HG03571 (cell line): Measurements from ENCODE around the gene DHRS12.

Experiments
- ATAC-seq: cut with Tn5 transposase; IDR thresholded peaks from one replicate; pipeline ENCODE4 v1.9.1; 2021; ENCODE audit not compliant: unreplicated experiment

The DHRS12 gene

DNA sequence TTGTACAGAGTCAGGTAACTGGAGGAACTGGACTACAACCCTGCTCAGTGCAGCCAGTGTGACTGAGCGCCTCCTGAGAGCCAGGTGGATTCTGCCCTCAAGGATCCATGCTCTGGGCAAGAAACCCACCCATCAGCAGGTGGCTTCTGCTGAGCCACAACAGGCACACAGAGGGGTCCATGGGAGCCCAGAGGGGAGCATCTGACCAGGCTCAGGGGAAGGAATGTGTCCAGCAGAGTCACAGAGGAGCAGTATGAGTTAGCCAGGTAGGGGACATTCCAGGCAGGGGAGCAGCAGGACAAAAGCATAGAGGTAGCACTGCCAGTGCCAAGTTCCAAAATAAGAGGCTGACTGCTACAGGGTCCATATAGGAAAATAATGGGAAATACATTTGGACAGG, 19.9 kb downstream of the DHRS12 start:
- ATAC-seq: no peak

DNA sequence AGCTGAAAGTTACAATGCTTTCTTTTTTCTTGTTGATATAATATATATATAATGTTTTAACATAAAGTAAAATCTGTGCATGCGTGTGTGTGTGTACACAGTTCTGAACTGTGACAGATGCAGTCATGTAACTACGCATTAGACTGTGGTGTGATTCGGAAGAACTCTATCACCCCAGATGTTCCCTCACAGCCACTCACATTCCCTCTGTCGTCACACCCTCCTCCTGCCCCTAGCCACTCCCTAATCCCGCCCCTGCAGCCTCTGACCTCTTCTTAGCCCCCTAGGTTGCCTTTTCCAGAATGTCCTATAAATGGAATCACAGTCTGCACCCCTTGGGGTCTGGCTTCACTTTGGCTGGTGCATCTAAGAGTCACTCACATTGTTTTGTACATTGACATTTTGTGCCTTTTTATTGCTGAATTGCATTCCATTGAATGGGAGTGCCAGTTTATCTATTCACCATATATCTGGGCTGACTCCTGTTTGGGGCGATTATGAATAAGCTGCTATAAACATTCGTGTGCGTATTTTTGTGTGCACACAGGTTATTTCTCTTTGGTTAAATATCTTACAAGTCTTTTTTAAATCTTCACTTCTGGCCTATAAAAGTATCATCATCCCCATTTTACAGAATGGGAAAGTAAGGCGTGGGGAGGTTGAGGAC, 20.4 kb downstream of the DHRS12 start:
- no peak for ATAC-seq

DNA sequence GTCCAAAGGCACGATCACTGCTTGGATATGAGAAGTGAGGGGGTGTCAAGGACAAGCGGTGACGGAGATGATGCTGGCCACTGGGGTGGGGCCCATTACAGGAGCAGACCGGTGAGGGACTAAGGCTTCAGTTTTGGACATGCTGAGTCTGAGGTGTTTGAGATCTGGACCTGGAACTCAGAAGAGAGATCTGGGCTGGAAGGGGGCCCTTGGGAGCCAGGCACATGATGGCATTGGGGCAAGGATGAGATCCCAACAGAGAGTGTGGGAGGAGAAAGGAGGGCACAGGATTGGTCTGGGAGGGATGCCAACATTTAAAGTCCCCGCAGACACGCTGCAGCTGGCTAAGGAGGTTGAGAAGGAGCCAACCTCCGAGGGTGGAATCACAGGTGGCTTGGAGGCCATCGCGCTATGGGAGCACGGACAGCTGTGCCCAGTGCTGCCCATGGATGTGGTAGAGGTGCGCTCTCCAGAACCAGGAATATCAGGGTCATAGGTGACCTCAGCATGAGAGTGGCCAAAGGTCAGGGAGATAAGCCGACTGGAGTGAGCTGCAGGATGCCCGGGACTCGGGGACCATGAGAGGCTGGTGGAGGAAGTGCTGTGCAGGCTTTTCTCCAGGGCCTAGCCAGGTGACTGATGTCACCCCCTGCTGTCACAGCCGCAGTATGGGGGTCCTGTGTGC, 21.8 kb downstream of the DHRS12 start:
- no peak for ATAC-seq

DNA sequence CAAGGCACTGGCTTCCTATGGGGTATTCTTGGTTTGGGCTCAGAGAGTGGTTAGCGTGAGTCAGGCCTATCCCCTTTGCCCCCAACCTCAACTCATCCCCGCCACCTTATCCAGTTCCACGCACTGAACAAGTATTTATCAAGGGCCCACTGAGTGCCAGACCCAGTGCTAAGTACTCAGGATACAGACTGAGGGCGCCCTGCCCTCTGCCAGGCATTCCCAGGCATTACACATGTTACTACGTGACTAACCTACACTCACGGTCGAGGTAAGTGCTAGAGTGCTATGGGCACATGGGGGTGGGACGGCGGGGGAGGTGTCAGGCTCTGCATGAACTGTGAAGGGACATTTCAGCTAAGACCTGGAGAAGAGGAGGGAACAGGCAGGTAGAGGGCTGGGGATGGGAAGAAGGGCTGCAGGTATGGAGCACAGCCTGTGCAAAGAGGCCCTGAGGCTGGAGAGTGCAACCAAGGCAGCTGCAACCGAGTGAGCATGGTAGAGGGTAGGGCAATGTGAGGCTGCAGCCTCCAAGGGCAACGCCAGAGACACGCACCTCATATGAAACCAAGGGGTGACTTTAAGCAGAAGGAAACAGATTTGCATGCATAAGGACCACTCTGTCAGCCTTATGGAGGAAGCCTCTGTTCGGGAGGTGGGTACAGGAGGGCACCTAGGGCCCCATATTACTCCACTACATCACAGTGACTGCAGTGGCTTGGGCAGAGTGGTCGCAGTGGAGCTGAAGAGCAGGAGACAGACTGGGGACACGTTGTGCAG, 22.5 kb downstream of the DHRS12 start:
- ATAC-seq: no peak

DNA sequence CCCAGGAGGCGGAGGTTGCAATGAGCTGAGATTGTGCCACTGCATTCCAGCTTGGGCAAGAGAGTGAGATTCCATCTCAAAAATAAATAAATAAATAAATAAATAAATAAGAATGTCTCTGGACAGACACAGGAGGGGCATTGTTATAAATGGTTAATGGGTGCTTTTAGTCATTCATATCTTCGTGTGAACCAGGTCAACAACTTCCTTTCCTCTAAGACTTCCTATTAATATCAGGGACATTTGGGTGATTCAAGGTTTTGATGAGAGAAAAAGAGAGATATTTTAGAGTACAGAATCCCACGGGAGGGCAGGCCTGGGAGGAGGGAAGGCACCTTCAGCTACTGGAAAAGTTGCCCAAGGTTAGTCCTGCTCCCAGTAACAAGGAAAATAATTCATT, 23.9 kb downstream of the DHRS12 start:
- no peak for ATAC-seq

DNA sequence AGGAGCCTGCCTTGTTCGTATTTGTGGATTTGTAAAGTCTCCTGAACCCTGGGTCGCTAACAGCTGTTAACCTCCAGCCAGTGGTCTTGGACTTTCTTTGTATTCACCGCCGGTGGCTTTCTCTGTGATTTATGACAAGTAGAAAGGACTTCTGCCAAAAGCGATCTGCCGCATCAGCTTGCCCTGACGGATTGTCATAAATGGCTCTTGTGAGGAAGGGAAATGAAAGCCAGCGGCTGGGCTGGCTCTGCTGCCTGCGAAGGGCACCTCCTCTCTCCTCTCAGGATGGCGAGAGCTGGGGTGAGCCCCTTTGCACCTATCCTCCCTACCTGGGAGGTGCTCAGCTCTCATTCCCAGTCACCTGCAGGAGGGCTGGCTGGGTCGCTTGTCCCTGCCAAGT, 25.6 kb downstream of the DHRS12 start:
- no peak for ATAC-seq

DNA sequence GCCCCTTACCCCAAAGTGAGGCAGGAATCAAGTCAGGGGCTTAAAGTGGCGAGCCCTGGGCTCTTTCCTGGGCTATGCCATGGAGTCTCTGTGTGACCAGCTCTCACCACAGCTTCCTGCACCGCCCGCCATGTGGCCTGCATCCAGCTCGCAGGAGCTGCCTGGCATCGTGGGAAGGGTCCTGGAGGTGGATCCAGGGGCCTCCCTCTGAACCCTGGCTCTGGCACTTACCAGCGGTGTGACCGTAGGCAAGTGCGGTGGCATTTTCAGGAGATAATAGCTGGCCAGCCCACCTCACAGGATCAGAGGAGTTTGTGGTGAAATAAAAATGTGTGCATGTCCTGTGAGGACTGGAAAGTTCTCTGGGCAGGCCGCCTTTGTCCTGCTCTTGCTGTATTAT, 26.0 kb downstream of the DHRS12 start:
- no peak for ATAC-seq

DNA sequence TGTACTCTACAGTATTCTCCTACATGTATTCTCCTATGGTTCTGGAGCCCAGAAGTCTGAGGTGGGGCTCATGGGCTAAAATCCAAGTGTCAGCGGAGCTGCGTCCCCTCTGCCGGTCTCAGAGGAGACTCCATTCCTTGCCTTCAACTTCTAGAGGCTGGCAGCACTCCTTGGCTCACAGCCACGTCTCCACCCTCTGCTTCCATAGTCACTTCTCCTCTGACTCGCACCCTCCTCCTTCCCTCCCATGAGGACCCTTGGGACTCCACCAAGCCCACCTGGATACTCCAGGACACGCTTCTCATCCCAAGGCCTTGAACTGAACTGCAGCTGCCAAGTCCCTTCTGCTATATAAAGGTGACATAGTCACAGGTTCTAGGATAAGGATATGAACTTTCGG, 27.8 kb downstream of the DHRS12 start:
- ATAC-seq: no peak

DNA sequence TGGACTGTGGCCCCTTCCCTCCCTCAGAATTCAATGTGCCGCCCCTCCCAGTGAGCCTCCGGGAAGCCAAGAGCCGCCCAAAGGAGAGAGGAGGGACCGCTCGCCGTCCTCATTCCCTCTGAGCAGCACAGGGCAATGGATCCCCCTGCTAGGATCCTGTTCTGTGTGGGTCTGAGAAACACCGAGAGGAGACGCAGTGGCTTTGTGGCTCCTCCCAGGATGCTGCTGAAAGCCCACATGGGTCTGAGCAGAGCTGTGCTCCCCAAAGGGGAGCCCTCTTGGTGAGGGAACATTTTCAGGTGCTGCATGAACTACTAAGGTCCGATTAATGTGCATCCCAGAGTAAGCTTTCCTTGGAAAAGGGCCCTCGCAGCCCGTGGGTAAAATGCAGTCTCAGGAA, 30.4 kb downstream of the DHRS12 start:
- no peak for ATAC-seq

DNA sequence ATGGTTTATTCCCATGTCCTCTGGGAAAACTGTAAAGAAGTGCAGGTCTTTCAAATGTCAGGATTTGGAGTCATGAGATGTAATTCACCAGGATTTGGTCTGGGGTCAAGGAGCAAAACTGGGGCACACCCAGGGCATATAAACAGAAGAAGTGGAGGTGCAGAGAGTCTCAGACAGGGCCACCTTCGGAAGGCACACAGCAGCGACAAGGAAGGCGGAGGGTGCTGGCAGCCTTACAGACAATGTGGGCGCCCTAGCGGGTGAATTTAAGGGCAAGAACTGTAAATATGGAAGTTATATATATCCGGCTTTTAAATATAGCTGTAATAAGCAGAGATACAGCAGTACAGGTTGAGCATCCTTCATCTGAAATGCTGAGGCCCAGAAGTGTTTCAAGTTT, 31.2 kb downstream of the DHRS12 start:
- no peak for ATAC-seq

DNA sequence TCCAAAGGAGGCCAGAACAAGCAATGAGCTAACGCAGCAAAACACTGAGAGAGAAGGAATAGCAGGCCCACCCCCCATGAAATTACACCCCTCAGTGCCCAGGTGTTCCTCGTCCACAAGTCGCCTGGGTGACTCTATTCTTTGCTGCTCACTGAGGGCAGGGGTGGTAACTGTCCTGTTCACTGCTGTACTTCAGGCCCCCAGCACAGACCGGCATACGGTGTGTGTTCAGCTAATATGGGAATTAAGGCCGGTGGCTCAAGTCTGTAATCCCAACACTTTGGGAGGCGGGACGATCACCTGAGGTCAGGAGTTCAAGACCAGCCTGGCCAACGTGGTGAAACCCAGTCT, 31.9 kb downstream of the DHRS12 start:
- no peak for ATAC-seq

DNA sequence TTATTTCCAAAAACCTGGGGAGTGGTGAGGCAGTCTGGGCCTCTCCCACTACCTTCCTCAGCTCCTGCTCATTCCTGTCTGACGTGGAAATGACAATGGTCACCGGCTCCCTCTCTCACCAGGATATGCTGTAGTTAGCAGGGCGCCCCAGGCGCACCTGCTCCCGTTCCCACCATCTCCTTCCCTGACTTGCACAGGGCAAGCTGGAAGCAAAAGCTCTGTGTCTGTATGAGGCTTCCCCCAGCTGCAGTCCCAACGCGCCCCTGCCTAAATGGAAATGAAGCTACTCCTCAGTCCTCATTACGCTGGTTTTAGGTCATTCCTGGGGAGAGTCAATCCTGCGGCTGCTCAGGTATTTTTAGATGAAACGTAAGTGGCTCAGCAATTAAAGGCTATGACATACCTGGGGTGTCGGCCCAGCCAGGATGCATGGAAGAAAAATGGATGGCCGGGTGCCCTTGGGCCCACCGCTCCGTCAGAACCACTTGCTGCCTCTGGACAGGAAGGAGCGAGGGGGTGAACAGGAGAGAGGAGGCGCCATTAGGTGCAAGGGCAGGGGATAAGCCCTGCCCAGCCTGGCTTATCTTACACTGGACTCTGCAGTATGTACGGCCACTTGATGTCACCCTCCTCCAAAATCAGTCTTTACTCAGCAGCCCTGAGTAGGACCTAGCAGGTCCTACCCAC, 32.4 kb downstream of the DHRS12 start:
- no peak for ATAC-seq

DNA sequence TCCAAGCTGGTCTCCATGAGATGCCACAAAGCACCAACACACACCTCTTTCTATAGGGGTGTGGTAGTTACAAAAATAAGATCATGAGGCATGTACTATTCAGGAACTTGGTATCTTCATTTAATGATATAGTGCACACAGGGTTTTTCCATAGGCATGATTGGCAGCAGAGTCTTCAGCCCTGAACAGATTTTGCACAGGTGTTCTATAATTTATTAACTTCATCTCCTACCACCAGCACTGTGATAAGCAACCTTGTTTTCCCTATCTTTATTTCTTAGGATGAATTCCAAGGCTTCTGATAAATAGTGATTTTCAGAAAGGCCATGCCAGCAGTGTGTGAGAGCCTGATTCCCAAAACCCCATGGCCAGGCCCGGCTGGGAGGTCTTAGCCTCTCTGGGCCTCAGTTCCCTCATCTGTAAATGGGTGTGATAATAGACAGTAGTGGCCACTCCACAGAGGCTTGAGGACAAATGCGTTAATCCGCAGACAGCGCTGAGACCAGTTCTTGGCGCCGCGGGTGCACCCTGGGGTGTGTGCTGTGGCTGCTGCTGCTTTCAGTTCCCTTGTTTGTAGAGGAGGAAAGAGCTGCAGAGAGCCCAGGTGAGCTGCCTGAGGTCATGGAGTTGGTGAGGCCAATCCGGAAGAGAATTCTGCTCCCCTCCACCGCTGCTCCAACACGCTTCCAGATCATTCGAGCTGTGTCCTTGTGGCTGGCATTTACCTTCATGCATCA, 33.1 kb downstream of the DHRS12 start:
- no peak for ATAC-seq

DNA sequence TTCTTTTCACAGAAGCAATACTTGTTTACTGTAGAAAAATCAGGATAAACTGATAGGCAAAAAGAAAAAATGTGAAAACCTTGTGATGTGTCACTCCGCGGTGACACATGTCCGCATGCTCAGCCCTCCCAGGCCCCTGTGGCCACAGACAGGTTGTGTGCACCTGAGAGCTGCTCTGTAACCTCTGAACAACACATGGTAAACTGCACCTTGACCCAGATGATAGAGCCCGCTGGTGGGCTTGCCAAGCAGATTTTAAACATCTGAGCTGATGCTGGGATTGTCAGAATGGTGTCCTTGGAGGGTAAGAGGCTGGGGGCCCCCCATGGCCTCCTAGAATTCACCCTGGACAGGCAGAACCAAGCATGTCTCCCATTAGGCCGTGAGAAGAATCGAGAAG, 33.8 kb downstream of the DHRS12 start:
- no peak for ATAC-seq

DNA sequence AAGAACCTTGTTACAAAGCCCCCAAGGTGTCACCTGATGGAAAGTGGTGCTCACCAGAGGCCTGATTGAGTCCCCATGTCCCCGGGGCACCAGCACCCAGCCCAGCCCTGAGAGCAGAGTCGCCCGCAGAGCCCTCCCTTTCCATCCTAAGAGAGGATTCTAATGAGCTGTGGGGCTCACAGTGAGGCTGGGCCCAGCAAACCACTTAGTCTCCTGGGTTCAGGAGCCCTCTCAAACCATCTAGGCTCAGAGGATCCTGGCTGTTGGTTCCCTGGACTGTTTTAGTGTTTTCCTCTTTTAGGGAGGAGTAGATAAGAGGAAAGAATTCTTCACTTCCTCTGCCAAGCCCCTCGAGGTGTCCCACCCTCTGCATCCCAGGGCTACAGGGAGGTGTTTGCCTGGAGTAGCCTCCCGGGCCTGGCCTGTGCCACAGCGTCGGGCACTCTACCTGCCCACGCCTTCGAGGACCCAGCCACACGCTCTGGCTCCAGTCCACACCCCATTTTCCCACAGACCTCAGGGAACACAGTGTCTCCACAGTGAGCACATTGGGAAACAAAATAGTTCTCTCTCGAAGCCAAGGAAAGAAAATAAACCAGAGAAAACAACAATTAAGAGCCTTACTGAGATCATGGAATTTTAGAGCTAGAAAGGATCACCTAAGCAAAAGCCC, 34.4 kb downstream of the DHRS12 start:
- no peak for ATAC-seq

DNA sequence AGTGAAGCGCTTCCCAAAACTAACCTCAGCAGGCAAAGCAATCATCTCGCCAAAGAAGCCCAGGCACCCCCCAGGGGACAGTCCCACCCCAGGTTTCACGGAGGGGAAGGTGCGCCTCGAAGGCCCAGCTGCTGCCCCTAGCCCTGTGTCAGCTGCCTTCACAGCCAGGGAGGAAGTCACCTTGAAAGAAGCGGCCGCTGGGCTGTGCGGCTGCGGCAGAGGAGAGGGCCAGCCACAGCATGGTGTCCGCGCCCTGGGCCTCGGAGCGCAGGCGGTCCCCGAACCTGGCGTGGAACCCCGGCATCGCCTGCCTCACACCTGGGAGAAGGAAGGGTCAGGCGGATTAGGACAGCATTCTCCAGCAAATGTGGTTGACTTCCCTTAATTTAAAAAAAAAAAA, 35.0 kb downstream of the DHRS12 start:
- ATAC-seq: no peak

DNA sequence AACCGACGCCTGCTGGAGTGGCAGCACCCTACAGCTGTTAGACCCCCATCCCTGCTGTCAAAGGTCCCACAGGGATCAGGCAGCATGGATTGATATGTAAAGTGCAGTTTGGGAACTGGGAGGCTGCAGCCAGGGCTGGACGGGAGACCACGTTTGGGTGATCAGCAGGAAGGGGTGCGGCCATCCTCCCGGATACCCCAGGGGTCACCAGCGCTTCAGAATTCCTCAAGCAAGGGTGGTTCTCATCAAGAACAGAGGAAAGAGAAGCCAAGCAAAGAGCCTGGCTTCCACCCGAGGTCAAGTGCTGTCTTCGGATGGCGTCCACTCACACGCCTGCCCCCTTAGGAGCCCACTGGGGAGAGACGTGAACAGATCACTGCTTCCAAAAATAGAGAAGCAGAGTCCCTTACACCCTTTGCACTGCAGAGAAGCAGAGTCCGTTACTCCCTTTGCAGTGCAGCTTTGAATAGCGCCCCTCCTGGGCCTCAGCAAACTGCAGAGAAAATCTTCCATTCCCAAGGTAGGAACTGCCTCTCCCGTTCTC, 35.5 kb downstream of the DHRS12 start:
- ATAC-seq: no peak

DNA sequence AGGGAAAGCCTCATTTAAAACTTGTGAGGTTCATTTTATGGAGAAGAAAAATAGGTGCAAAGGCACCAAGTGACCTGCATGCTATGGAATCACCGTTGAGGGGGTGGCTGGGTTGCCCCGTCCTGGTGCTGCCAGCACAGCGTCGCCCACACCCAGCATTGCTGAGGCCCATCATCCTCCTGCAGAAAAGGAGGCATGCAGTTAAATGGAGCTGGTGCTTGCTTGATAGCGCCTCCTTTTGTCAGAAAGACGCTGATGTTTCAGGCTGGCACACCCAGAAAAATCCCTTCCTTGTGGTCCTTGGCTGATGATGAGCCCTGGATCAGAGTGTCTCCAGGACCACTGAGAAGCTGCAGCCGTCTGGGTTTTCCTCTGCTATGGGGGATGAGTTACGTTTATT, 36.9 kb downstream of the DHRS12 start:
- no peak for ATAC-seq

DNA sequence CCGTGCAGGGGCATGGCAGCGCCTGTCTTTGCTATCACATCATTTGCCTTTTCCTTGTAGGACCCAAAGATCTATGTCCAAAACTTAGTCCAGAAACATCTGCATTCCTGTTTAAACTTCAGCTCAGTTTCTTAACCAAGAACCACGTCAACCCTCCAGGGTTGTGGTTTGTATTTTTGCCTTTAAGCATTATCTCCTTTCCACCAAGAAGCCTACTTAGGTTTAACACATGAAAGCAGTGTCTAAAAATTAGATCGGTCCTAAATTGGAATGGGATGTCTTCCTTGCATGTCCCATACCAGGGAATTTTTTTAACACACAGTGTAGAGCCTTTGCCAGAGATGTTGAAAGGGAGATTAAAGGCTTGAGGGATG, 38.8 kb downstream of the DHRS12 start:
- ATAC-seq: no peak
